HCT116 (cell line): ENCODE measurements around the gene RNF208. TPM values are rescaled to one million over a fixed set of nuclear protein-coding genes. Genes with fewer than 3 reads are reported as not detected.
A peak's percentile ranks its signal among the peaks of the same experiment; 100 is the strongest.

Source experiments
- ATAC-seq: fragments of 200-7000 bp; cut with Tn5 transposase; 2 replicates; pipeline ENCODE4 v1.9.1; 2020; ENCODE audit warnings: mild to moderate bottlenecking, moderate library complexity
- BruUV-seq: library from RNA; stranded (reverse); fragments of 400-500 nt; replicated peaks from 2 replicates; lab custom pipeline; 2021; lab: Mats Ljungman, UMichigan
- CTCF ChIA-PET: fragments of 300-600 bp; sonication (Branson Sonifier 250); formaldehyde crosslinking; loops from one replicate; lab custom pipeline; 2021; ENCODE audit warnings: antibody characterized with exemption; lab: Charles Lee
- POLR2A ChIA-PET: fragments of 300-600, 350-600 bp; sonication (Branson Sonifier 250); formaldehyde crosslinking; loops from one replicate; lab custom pipeline; 2021; ENCODE audit warnings: antibody characterized with exemption; lab: Charles Lee
- RAD21 ChIA-PET, 2 experiments: fragments of 300-600 bp; sonication (Branson Sonifier 250); formaldehyde crosslinking; loops; one replicate each; lab custom pipeline; 2023; ENCODE audit warnings: low total read pairs in 2 of 2; ENCODE audit not compliant: uncharacterized antibody in 2 of 2, unreplicated experiment in 2 of 2, low non-redundant PET in 1 of 2; lab: Charles Lee
- DNase-seq: peaks from one replicate; pipeline ENCODE4 v3.0.0-alpha.2; 2010; ENCODE audit warnings: low read depth, low spot score
- H2AFZ ChIP-seq: fragments of 200-600 bp; shearing (Covaris generic), sonication (generic); 2 replicates; pipeline ENCODE4 v1.6.1; 2017; ENCODE audit warnings: low read depth, mixed run types, mixed read lengths, antibody characterized with exemption, low read length; ENCODE audit not compliant: poor library complexity, severe bottlenecking
- H3K27ac ChIP-seq: 2 replicates; pipeline ENCODE4 v1.5.1; 2012; ENCODE audit warnings: low read depth, low read length
- H3K27me3 ChIP-seq: fragments of 200-600 bp; sonication (generic); 2 replicates; pipeline ENCODE4 v1.6.1; 2016; ENCODE audit warnings: mixed run types, low read length, mixed read lengths; ENCODE audit not compliant: insufficient read depth
- H3K36me3 ChIP-seq, 2 experiments: fragments of 200-500 bp in 1 of 2; fragments of 200-600 bp in 1 of 2; sonication (Bioruptor generic) in 1 of 2; sonication (generic) in 1 of 2; 2 replicates each; pipeline versions ENCODE4 v1.5.1 to v1.6.1; 2014 to 2016; ENCODE audit warnings: low read length in 2 of 2, inconsistent platforms in 1 of 2, mixed read lengths in 1 of 2, mixed run types in 1 of 2; ENCODE audit not compliant: insufficient read depth in 2 of 2, control insufficient read depth in 1 of 2
- H3K4me1 ChIP-seq, 2 experiments: fragments of 200-600 bp in 1 of 2; sonication (generic) in 1 of 2; 2 replicates each; pipeline versions ENCODE4 v1.5.1 to v1.6.1; 2012 to 2017; ENCODE audit warnings: low read length in 2 of 2, inconsistent platforms in 1 of 2, mild to moderate bottlenecking in 1 of 2, mixed read lengths in 1 of 2, mixed run types in 1 of 2, moderate library complexity in 1 of 2; ENCODE audit not compliant: insufficient read depth in 2 of 2, control insufficient read depth in 1 of 2
- H3K4me2 ChIP-seq: fragments of 200-600 bp; sonication (generic); 2 replicates; pipeline ENCODE4 v1.6.1; 2017; ENCODE audit warnings: mixed run types, low read length, mixed read lengths
- H3K4me3 ChIP-seq, 2 experiments: fragments of 200-600 bp in 1 of 2; sonication (generic) in 1 of 2; replicated peaks in 1 of 2; 2 replicates each; pipeline ENCODE4 v1.5.1; 2011 to 2016; ENCODE audit warnings: low read length in 2 of 2, control low read depth in 1 of 2, low read depth in 1 of 2, mild to moderate bottlenecking in 1 of 2, mixed read lengths in 1 of 2, mixed run types in 1 of 2
- H3K79me2 ChIP-seq: fragments of 200-600 bp; sonication (generic); 2 replicates; pipeline ENCODE4 v1.6.1; 2017; ENCODE audit warnings: mild to moderate bottlenecking, mixed run types, low read length, moderate library complexity, mixed read lengths; ENCODE audit not compliant: insufficient read depth
- H3K9ac ChIP-seq: fragments of 200-600 bp; sonication (generic); 2 replicates; pipeline ENCODE4 v1.6.1; 2016; ENCODE audit warnings: low read length, mixed read lengths
- H3K9me2 ChIP-seq: fragments of 200-600 bp; sonication (generic), shearing (Covaris generic); 2 replicates; pipeline ENCODE4 v1.6.1; 2017; ENCODE audit warnings: mixed run types, mild to moderate bottlenecking, moderate library complexity; ENCODE audit not compliant: insufficient read depth
- H3K9me3 ChIP-seq, 2 experiments: fragments of 200-500 bp in 1 of 2; fragments of 200-600 bp in 1 of 2; sonication (Bioruptor generic) in 1 of 2; sonication (generic) in 1 of 2; 2 replicates each; pipeline ENCODE4 v1.6.1; 2014 to 2017; ENCODE audit warnings: low read length in 2 of 2, mixed read lengths in 2 of 2, inconsistent platforms in 1 of 2, low read depth in 1 of 2, mild to moderate bottlenecking in 1 of 2, mixed run types in 1 of 2, moderate library complexity in 1 of 2; ENCODE audit not compliant: control insufficient read depth in 1 of 2, insufficient read depth in 1 of 2
- H4K20me1 ChIP-seq: fragments of 200-600 bp; sonication (generic), shearing (Covaris generic); 2 replicates; pipeline ENCODE4 v1.6.1; 2017; ENCODE audit warnings: mixed run types, mild to moderate bottlenecking, moderate library complexity; ENCODE audit not compliant: insufficient read depth
- CBX3 ChIP-seq: IDR thresholded peaks from 2 replicates; pipeline ENCODE4 v1.6.1; 2012; ENCODE audit warnings: low read depth
- CEBPB ChIP-seq: IDR thresholded peaks from 2 replicates; pipeline ENCODE4 v1.6.1; 2012; ENCODE audit warnings: low read depth
- CTCF ChIP-seq, 3 experiments: fragments of 200-600 bp in 1 of 3; sonication (generic) in 1 of 3; IDR thresholded peaks in 2 of 3; conservative IDR thresholded peaks in 1 of 3; 2 replicates each; pipeline ENCODE4 v1.5.1; 2012 to 2017; ENCODE audit warnings: low read depth in 2 of 3, low read length in 2 of 3, antibody characterized with exemption in 1 of 3, borderline replicate concordance in 1 of 3, control low read depth in 1 of 3, mild to moderate bottlenecking in 1 of 3, mixed read lengths in 1 of 3, mixed run types in 1 of 3, moderate library complexity in 1 of 3; ENCODE audit not compliant: insufficient read depth in 1 of 3
- EGR1 ChIP-seq: IDR thresholded peaks from 2 replicates; pipeline ENCODE4 v1.6.1; 2012; ENCODE audit warnings: low read depth
- EZH2phosphoT487 ChIP-seq: fragments of 200-600 bp; IDR thresholded peaks from 2 replicates; pipeline ENCODE4 v1.6.1; 2018; ENCODE audit warnings: antibody characterized with exemption, borderline replicate concordance
- POLR2A ChIP-seq: IDR thresholded peaks from 2 replicates; pipeline ENCODE4 v1.7.0; 2011; ENCODE audit warnings: borderline replicate concordance; ENCODE audit not compliant: insufficient read depth, insufficient read length; ENCODE audit errors: extremely low read depth
- POLR2AphosphoS5 ChIP-seq: IDR thresholded peaks from 2 replicates; pipeline ENCODE4 v1.6.1; 2011; ENCODE audit warnings: mild to moderate bottlenecking, low read depth, low read length, moderate library complexity
- RAD21 ChIP-seq: IDR thresholded peaks from 2 replicates; pipeline ENCODE4 v1.6.1; 2012; ENCODE audit warnings: low read depth, mild to moderate bottlenecking
- SRF ChIP-seq: IDR thresholded peaks from 2 replicates; pipeline ENCODE4 v1.6.1; 2012; ENCODE audit warnings: low read depth
- TCF7L2 ChIP-seq: IDR thresholded peaks from 2 replicates; pipeline ENCODE4 v1.7.0; 2011; ENCODE audit warnings: borderline replicate concordance, inconsistent platforms; ENCODE audit not compliant: insufficient read depth, insufficient read length; ENCODE audit errors: extremely low read depth
- YY1 ChIP-seq: IDR thresholded peaks from 2 replicates; pipeline ENCODE4 v1.6.1; 2011; ENCODE audit warnings: low read length, low read depth, moderate library complexity, mild to moderate bottlenecking; ENCODE audit not compliant: insufficient replicate concordance; ENCODE audit errors: extremely low read depth
- ZFX ChIP-seq: fragments of 450-650 bp; IDR thresholded peaks from 2 replicates; pipeline ENCODE4 v1.6.1; 2017
- intact Hi-C: fragments of 100-400 bp; cut with micrococcal nuclease; formaldehyde crosslinking; loops from 2 replicates; pipeline ENCODE4 v1.10.0; 2022
- total RNA-seq: library from RNA; stranded (reverse); gene quantifications from one replicate; pipeline ENCODE4 v1.2.1, GENCODE V29; 2021; ENCODE audit not compliant: unreplicated experiment
- TF ChIP-seq, protein P1 (sequence below): IDR thresholded peaks from 2 replicates; pipeline ENCODE4 v1.6.1; 2012
- TF ChIP-seq, protein P2 (sequence below): IDR thresholded peaks from 2 replicates; pipeline ENCODE4 v1.6.1; 2012; ENCODE audit warnings: low read depth

Gene RNF208
- total RNA-seq, 1 experiment from 2014 or later: 26.1 TPM

DNA sequence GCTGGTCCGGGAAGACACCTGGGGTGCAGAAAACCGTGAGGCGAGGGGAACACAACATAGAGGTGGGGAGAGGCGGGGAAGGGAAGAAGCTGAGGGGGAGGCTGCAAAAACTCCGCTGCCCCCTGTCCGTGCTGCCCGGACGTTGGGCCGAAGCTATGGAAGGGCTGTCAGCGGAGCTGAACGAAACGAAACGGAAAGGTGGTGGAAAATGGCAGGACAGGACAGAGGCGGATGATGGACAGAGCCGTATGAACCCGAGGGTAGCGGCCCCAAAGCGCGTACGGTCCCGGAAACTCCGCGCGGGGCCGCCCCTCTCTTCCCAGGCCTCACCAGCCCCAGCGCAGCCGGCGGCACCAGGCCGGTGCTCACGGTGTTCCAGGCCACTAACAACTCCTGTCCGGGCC is 34.0 kb downstream of the RNF208 start:
- Histone ChIP-seq H3K9me3 (no peaks in the 10 kb centered on the region), H3K4me1 (peaks cover 16 to 33% of the 10 kb centered on the region in 2 experiments), H3K9me2 (no peaks in the 10 kb centered on the region), H2AFZ (no peak overlapping the region), H3K9ac (peak overlapping the region; percentile 94), H3K4me2 (peak overlapping the region; percentile 98), H3K36me3 (peaks cover 0 to 23% of the 10 kb centered on the region in 2 experiments; a peak in 1 of 4 replicates), H4K20me1 (no peaks in the 10 kb centered on the region), H3K79me2 (peaks cover 52% of the 10 kb centered on the region), H3K4me3 (peak overlapping the region; percentile 98 to 100), H3K27ac (peak overlapping the region; percentile 99), H3K27me3 (no peaks in the 10 kb centered on the region)
- ChIA-PET CTCF (interaction anchor here (1.3 to 1.7 kb wide), 5 partner anchors 20 to 67 kb away, joined by 4 to 17 read pairs (median 8); partner anchors contain the start of genes NELFB and RNF224), RAD21 (interaction anchor here (0.6 to 1.6 kb wide), 2 partner anchors 37 to 39 kb away, joined by 8 to 9 read pairs; partner anchors contain the start of gene RNF224 (in 1 of the 2)), POLR2A (interaction anchor here (0.6 to 3.5 kb wide), 7 partner anchors 11 to 53 kb away, joined by 3 to 20 read pairs (median 9); partner anchors contain the start of genes RNF224, TPRN and TUBB4B)
- TF ChIP-seq CTCF (IDR thresholded peaks at IDR 0.05 in 2 of 3, conservative IDR thresholded peaks at IDR 0.05 in 1 of 3; ENCODE audit: borderline replicate concordance in 1 of 3, insufficient read depth in 1 of 3, low read depth in 2 of 3, low read length in 2 of 3) (no peak), SRF (no peak)
- TSS peak; percentile 81 for BruUV-seq
- no peak for DNase-seq
- intact Hi-C loops: loop anchor here (5.0 kb wide), 1 partner anchor 39 kb away; the partner anchor contains the start of genes CYSRT1 and RNF224
- ATAC-seq: peak; percentile 18

- Histone ChIP-seq H3K79me2 (peaks cover 52% of the 10 kb centered on the region), H3K27me3 (no peaks in the 10 kb centered on the region), H3K4me3 (peak overlapping the region; percentile 98 to 100), H2AFZ (no peak overlapping the region), H4K20me1 (no peaks in the 10 kb centered on the region), H3K9ac (peak overlapping the region; percentile 94), H3K9me2 (no peaks in the 10 kb centered on the region), H3K4me2 (peak overlapping the region; percentile 98), H3K9me3 (no peaks in the 10 kb centered on the region), H3K4me1 (peaks cover 16 to 33% of the 10 kb centered on the region in 2 experiments), H3K36me3 (peaks cover 0 to 23% of the 10 kb centered on the region in 2 experiments; a peak in 1 of 4 replicates), H3K27ac (no peak overlapping the region)
- no peak for ATAC-seq
- intact Hi-C loops: loop anchor here (5.0 kb wide), 1 partner anchor 40 kb away; the partner anchor contains the start of genes CYSRT1 and RNF224
- no peak for DNase-seq
- ChIA-PET CTCF (no interaction called here), POLR2A (interaction anchor here (0.6 to 3.5 kb wide), 4 partner anchors 11 to 54 kb away, joined by 3 to 20 read pairs (median 8); partner anchors contain the start of gene TUBB4B), RAD21 (no interaction called here)
- no TSS peak for BruUV-seq
- TF ChIP-seq CEBPB (no peak), POLR2AphosphoS5 (no peak), POLR2A (no peak), RAD21 (no peak), EGR1 (no peak), CBX3 (no peak), TCF7L2 (no peak), YY1 (no peak), ZFX (no peak), EZH2phosphoT487 (no peak)
- TF ChIP-seq, protein P1, sequence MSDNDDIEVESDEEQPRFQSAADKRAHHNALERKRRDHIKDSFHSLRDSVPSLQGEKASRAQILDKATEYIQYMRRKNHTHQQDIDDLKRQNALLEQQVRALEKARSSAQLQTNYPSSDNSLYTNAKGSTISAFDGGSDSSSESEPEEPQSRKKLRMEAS: no peak
- TF ChIP-seq, protein P2, sequence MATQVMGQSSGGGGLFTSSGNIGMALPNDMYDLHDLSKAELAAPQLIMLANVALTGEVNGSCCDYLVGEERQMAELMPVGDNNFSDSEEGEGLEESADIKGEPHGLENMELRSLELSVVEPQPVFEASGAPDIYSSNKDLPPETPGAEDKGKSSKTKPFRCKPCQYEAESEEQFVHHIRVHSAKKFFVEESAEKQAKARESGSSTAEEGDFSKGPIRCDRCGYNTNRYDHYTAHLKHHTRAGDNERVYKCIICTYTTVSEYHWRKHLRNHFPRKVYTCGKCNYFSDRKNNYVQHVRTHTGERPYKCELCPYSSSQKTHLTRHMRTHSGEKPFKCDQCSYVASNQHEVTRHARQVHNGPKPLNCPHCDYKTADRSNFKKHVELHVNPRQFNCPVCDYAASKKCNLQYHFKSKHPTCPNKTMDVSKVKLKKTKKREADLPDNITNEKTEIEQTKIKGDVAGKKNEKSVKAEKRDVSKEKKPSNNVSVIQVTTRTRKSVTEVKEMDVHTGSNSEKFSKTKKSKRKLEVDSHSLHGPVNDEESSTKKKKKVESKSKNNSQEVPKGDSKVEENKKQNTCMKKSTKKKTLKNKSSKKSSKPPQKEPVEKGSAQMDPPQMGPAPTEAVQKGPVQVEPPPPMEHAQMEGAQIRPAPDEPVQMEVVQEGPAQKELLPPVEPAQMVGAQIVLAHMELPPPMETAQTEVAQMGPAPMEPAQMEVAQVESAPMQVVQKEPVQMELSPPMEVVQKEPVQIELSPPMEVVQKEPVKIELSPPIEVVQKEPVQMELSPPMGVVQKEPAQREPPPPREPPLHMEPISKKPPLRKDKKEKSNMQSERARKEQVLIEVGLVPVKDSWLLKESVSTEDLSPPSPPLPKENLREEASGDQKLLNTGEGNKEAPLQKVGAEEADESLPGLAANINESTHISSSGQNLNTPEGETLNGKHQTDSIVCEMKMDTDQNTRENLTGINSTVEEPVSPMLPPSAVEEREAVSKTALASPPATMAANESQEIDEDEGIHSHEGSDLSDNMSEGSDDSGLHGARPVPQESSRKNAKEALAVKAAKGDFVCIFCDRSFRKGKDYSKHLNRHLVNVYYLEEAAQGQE: no peak
Observed at GRCh38 chr9:137187386-137187785, 34.7 kb downstream of the RNF208 start.
